Activated effector memory CD4-positive, alpha-beta T cell treated with anti-CD3 and anti-CD28 coated beads, Interleukin-2, amount 50 U/mL, for 16 hours (primary cell): ENCODE results near the gene SLC39A1.

Experiments
- DNase-seq: peaks from one replicate; pipeline ENCODE4 v3.0.0-alpha.2; 2020

Gene SLC39A1

DNA sequence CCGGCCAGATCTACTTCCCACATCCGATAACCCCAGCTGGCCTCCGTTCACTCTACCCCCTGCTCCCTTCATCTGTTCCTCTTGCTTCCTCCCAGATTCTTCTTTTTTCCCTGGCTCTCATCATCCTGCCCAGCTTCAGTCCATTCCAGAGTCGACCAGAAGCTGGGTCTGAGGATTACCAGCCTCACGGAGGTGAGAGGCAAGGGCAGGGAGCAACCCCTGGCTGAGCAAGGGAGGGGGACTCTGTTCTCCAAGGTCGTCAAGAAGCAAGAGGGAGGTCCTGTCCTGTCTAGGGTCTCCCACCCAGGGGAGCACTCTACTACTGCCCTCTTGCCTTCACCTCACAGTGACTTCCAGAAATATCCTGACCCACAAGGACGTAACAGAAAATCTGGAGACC is 10.2 kb upstream of the SLC39A1 start:
- DNase-seq, result no peak

GRCh38 chr1:153973071-153973470 is 9.7 kb upstream of the SLC39A1 start:
- no peak for DNase-seq

GRCh38 chr1:153970346-153970745 is 7.0 kb upstream of the SLC39A1 start:
- no peak for DNase-seq

DNA sequence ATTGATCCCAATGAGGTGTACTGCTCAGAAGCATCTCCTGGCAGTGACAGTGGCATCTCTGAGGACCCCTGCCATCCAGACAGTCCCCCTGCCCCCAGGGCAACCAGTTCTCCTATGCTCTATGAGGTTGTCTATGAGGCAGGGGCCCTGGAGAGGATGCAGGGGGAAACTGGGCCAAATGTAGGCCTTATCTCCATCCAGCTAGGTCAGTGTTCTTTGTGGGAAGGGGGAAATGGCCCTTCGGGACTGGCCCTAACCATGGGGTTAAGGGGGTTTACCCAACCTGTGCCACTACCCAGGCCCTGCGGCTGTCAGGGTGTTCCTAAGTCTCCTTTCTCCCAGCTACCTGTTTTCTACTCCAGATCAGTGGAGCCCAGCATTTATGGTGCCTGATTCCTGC is 5.6 kb upstream of the SLC39A1 start:
- DNase-seq, result no peak

DNA sequence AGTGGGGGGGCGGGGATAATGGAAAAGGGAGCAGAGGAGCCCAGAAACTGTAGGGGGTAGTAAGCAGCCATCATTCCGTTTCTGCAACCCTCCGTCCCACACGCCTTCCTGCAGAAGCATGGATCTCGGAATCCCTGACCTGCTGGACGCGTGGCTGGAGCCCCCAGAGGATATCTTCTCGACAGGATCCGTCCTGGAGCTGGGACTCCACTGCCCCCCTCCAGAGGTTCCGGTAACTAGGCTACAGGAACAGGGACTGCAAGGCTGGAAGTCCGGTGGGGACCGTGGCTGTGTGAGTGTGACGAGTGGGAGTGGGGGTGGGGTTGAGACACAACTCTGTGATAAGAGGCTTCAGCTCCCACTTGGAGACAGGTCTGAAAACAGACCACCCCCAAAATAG is 5.1 kb upstream of the SLC39A1 start:
- no peak for DNase-seq

DNA sequence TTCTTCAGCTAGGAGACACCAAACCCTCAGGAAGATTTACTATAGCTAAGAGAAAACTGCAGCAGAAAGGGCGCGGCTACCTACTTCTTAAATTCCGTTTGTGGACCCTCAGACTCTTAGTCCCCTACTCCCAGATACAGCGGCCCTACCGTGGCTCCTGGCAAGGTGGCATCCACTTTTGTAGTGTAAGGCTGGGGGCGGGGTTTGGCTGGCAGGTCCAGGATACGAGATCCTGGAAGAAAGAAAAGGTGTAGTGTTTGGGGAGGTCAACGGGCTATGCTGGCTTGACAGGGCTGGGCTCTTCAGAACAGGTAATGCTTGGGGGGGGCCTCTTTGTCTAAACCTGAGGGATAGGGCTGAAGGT is 4.6 kb upstream of the SLC39A1 start:
- no peak for DNase-seq

DNA sequence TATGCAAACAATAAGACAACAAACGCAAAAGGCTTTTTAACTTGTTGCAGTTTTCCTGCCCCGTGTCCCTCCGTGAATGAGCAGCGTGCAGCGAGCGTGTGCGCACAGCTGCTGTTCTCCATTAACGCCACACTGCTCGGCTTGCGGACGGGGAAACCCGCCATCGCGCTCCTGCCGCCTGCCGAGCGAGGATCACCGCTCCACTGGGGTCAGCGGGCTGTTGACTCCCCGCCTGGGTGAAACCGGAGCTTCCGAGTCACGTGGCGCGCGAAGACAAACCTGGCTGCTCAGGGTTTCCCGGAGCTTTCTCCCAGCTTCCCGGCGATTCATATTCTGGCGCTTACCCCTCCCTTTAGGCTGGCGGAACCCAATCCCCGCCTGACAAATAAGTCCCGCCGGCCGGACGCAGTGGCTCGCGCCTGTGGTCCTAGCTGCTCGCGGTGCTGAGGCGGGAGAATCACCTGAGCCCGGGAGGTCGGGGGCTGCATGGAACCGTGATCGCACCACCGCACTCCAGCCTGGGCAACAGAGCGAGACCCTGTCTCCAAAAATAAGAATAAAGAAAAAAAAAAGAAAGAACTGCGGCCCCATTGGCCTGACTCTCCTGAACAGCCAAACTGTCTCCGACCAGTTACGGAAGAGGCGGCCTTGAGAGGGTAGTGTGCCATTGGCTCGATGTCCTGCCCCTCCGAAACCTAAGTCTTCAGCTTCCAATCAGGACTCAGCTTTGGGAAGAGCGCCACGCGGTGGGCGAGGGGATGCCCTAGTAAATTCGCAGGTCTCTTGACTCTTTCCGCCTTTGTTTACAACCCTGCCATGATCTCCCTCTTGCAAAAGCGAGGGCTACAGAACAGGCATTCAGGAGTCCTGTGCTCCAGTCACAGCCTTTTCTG is 4.0 kb upstream of the SLC39A1 start, which contains the start of gene CREB3L4:
CREB3L4 (plus strand) TSS at position 796 of the 893 bp plus-strand sequence. CDS start 624 bp downstream, outside the sequence.
- DNase-seq, result peak; percentile 92

DNA sequence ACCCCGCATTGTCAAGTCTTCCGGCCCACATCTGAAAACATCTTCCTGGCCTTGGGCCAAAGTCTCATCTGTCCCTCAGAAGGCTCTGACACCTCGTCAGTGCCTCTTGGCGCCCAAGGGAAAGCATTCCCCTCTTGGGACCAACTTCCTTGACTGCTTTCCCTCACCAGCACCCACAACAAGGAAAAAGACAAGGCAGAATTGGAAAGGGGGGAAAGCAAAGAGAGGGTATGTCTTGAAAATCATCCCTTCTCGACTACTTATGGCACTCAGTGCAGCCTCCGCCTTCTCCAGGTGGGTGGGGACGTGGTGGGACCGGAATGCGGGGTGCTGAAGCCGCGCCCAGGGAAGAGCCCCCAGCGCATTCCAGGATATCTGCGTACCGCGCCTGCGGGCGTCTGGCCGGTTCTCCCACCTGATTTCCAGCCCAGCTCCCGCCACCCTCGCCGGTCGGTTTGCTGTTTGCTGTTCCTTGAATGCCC is 554 bp upstream of the SLC39A1 start:
- DNase-seq, result no peak

- DNase-seq, result no peak
These were observed 978 bp downstream of the SLC39A1 start for GRCh38 chr1:153962088-153963029.

DNA sequence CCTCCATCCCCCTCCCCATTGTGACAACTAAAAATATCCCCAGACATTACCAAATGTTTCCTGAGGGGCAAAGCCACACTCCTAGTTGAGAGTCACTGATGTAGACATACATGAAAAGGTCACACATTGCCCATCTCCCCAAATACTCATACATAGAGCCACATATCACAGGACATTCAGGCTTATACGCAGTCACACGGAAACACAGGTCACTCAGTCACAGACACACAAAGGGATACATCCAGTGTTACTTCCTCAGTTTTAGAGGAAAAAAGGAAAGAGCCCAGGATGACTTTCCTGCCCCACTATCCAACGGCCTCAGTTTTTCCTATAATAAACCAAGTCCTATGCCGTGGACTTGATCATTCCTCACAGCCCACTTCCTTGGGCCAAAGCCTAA is 1.9 kb downstream of the SLC39A1 start:
- DNase-seq, result no peak

- no peak for DNase-seq
These were observed 3.1 kb downstream of the SLC39A1 start for GRCh38 chr1:153960206-153960605.

- DNase-seq, result no peak
These were observed 3.9 kb downstream of the SLC39A1 start for GRCh38 chr1:153959454-153959853.

DNA sequence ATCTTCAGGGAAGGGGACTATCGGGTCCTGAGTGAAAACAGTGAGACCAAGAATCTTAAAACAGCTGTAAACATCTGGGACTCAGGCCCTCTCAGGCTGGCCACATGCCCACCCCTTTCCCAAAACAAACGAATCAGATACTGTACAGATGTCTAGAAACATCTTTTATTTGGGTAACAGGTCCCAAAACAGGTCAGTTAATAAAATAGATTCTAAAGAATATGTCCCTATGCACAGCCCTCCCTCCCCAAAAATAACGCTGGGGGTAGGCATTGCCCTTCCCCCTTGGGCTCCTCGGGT is 4.4 kb downstream of the SLC39A1 start:
- DNase-seq, result no peak

GRCh38 chr1:153958111-153958960 is 5.0 kb downstream of the SLC39A1 start, which contains the start of gene CRTC2:
Gene CRTC2, minus strand, starts transcription at chr1:153958612. Its CDS starts 115 bp downstream, at chr1:153958497.
- peak; percentile 99 for DNase-seq

DNA sequence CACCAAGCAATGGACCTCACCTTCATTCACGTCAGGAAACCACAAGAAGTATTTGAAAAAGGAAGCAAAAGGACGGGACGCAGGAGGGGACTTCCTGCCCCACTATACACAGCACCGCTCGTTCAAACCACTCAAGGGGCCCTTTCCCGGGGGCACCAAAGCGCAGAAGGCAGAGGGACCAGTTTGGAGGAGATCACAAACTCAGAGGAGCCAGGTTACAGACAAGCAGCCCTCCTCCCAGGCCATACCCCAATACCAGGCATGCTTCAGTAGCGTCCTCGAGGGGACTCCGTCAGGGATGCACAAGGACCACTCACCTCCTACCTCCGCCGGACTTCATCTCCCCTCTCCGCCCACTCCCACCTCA is 5.6 kb downstream of the SLC39A1 start:
- peak; percentile 81 for DNase-seq

DNA sequence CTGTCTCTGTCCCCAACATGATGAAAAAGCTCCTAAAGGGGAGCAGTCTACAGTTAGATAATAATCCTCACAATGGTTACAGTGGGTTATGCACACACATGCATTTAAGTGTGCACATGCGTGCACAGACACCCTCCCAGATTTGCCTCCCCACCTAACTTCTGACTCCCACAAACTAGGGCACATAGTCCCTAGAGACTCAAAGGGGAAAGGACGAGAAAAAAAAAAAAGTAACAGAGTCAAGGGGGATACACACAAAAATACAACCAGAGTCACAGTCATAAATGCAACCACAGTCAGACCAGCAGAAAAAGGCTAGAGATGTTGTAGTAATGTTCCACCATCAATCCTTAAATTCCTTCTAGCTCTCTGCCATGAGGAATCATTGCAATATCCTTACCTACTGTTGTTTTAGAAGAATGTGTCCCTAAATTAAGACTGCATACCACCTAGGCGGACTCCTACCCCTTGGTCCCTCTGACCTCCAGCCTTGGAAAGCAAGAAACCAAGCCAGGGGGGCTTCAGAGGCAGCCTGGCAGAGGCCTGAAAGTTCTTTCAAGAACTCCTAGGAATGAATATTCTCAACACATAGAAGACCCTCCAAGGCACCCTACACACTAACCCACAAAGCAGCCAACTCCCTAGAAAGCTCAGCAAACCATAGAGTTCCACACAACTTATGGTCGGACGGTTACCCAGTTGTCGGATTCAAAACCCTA is 6.2 kb downstream of the SLC39A1 start:
- DNase-seq, result no peak

GRCh38 chr1:153954826-153955225 is 8.5 kb downstream of the SLC39A1 start:
- DNase-seq, result no peak

- no peak for DNase-seq
These were observed 9.4 kb downstream of the SLC39A1 start for GRCh38 chr1:153953859-153954365.

DNA sequence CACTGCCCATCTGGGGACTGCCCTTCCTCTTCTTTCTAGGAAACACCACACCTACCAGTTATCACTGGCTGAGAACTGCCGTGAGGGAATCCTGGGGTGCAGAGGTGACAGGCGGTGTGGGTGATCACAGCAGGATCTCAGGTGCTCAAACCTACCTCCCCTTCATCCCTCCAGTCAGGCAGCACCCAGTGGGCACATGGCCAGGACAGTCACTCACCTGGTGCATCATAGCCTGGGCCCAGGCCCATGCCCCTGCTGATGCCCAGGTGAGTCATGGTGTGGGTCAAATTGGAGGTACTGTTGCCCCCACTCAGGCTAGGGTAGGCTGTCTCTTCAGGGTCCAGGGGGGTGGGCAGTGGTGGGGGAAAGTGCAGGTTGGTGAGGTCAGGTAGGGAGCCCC is 11.5 kb downstream of the SLC39A1 start:
- DNase-seq, result no peak

- DNase-seq, result no peak
These were observed 12.2 kb downstream of the SLC39A1 start for GRCh38 chr1:153951183-153951582.

DNA sequence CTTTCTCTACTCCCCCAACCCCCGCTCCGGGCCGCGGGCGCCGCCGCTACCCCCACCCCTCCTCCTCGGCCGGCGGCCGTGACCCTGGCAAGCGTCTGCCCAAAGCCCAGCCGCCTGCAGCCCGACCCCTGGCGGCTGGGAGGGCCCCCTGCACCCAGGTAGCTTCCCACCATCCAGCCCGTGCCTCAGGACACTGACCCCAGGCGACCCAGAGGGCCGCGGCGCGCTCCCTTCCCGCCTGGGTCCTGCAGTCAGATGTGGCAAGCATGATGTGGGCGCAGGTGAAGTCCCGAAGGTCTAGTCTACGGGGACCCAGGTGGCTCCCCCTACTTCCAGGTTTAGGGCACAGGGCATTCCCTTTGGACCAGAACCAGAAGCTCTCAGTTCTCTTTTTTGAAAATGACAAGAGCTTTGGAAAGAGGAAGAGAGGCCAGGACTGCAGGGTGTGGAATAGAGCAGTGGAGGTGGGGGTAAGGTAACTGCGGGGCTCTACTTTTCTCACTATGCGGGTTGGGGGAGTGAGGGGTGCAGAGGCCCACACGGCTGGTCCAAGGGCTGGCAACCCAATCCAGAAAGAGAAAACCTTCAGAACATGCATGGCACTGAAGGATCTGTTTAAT is 16.6 kb downstream of the SLC39A1 start, which contains the start of gene DENND4B:
DENND4B (minus strand) TSS at position 97 of the 620 bp plus-strand sequence. CDS start 2,344 bp downstream, outside the sequence.
- DNase-seq, result peak; percentile 92
